GM18505 (cell line): ENCODE data around the gene SLC35E3.

Source experiments
- ATAC-seq: cut with Tn5 transposase; IDR thresholded peaks from one replicate; pipeline ENCODE4 v1.9.1; 2021; ENCODE audit not compliant: unreplicated experiment
- POLR2A ChIP-seq: IDR thresholded peaks from 4 replicates; pipeline ENCODE4 v1.6.1; 2011; ENCODE audit warnings: borderline replicate concordance; ENCODE audit not compliant: insufficient read depth, insufficient read length; ENCODE audit errors: extremely low read depth

Gene SLC35E3

GRCh38 chr12:68821357-68822188 is 75.6 kb downstream of the SLC35E3 start:
- no peak for ATAC-seq
- no peak for TF ChIP-seq POLR2A

GRCh38 chr12:68823696-68824095 is 77.7 kb downstream of the SLC35E3 start:
- no peak for ATAC-seq

GRCh38 chr12:68824131-68824530 is 78.2 kb downstream of the SLC35E3 start:
- TF ChIP-seq POLR2A: no peak
- no peak for ATAC-seq

More at GRCh38 chr12:68823696-68824095, 77.7 kb downstream of the SLC35E3 start:
- no peak for TF ChIP-seq POLR2A

GRCh38 chr12:68824597-68825250 is 78.7 kb downstream of the SLC35E3 start:
- ATAC-seq: no peak
- TF ChIP-seq POLR2A: no peak

- ATAC-seq: no peak
- no peak for TF ChIP-seq POLR2A
These were observed 79.7 kb downstream of the SLC35E3 start for GRCh38 chr12:68825569-68826217.

- ATAC-seq: no peak
- no peak for TF ChIP-seq POLR2A
These were observed 82.1 kb downstream of the SLC35E3 start for GRCh38 chr12:68827895-68828671.

- TF ChIP-seq POLR2A: no peak
These were observed 82.7 kb downstream of the SLC35E3 start for GRCh38 chr12:68828672-68829068.

More at GRCh38 chr12:68828672-68829068, 82.7 kb downstream of the SLC35E3 start:
- ATAC-seq: no peak
